Measurements from ENCODE around the gene CTNNA1.

GRCh38 chr5:138927544-138927943 is 174.3 kb downstream of the CTNNA1 start:
- no peak for TF ChIP-seq CTCF (IDR thresholded peaks at IDR 0.05)
- no peak for TF ChIP-seq POLR2A (IDR thresholded peaks at IDR 0.05)

Measured in thyroid gland (tissue), 4 donors.